HG02642 (cell line): ENCODE measurements around the gene RNASE4.
"Not testable (repeated sequence)": the region's sequence is repeated elsewhere in the genome, so short reads cannot be mapped to it uniquely, and the experiment has no call there.

Experiments used
- ATAC-seq: cut with Tn5 transposase; IDR thresholded peaks from one replicate; pipeline ENCODE4 v1.9.1; 2021; ENCODE audit warnings: mild to moderate bottlenecking; ENCODE audit not compliant: unreplicated experiment, poor library complexity

Gene RNASE4

DNA sequence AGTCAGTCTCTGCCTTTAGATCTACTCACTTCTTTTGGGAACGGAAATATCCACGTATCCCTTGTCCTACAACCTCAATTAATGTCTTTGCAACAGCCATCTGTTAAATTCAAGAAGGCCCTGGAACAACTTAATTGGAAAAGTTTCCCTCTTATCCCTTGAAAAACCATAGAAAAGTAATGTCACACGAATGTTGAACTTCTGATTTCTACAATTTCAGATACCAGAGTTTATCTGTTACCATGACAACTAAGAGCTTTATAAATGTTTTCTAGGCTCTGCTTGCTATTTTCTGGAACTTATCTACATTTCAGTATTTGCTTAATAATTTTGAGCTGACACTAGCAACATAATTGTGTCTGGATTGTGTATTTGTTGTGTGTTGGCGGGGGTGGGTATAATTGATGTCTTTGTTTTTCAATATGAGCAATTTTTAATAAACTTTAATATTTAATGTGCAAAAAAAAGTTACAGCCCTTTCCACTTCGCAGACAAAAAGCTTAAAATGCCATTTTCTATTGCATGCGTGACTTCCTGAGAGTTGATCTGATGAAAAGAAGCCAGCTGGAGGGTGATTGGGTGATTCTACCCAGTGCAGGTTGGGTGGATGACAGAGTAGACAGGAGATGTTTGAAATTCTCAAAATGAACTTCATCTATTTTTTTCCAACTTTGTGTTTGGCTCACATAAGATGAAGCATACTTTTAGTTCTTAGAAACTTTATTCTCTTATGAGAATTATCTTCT, 49.5 kb downstream of the RNASE4 start:
- ATAC-seq = no peak

GRCh38 chr14:20734430-20734806, 50.1 kb downstream of the RNASE4 start:
- ATAC-seq = no peak

- ATAC-seq = not testable (repeated sequence)
These were observed 53.9 kb downstream of the RNASE4 start for GRCh38 chr14:20738292-20738691.

- no peak for ATAC-seq
These were observed 57.8 kb downstream of the RNASE4 start for GRCh38 chr14:20742132-20742531.

GRCh38 chr14:20743556-20743955, 59.2 kb downstream of the RNASE4 start:
- ATAC-seq = no peak

DNA sequence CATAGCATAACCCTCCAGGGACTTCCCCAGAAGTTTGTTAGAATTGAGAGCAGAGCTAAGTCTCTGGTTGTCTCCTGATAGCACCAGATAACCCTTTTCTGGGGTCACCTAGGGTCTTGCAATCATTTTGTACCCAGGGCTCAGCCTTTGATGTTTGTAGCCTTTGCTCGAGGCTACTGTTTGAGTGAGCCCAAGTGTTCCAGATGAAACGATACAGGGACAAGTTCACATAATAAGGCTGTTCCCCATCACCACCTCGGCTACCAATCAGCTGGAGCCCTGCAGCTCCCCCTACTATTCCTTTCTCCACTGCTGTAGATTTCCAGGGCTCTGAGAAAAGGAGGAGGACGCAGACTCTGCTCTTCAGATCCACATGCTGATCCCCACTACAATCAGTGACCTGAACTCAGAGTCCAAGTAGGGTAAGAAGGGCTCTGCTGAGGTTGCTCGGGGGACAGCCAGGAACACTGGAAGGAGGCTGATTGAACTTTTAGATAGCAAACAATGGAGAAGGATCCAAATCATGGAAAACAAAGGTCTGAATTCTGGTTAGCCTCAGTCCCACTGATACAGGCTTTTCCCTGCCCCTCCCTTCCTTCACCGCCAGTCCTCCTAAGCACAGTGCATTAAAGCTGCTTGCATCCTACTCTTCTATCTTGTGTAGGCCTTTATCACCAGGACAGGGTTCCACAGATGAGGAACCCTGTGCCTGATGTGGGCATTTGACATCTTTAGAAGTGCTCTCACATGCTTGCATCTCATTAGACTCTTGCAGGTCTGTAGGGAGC, 61.4 kb downstream of the RNASE4 start, which contains the start of gene EDDM3A:
TSS of gene EDDM3A (plus strand) at position 317 of the 788 bp plus-strand sequence. CDS start 1,694 bp downstream, outside the sequence.
- no peak for ATAC-seq

DNA sequence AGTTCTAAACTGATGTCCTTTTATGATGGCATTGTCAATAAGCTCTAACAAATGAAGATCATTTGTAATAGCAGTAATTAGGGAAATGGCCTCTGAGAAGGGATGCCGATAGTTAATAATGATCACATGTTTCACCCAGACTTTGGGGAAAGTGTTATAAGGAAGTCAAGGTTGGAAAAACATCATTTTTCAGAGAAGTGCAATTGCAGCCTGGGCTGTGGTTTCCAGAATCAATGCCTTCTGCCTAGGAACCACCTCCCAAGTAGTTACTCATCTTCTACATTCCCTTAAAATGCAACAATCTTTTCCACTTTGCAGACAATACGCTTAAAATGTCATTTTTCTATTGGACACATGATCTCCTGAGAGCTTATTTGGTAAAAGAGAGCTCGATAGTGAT, 62.2 kb downstream of the RNASE4 start:
- no peak for ATAC-seq

- no peak for ATAC-seq
These were observed 64.1 kb downstream of the RNASE4 start for GRCh38 chr14:20748439-20748838.

- ATAC-seq = no peak
These were observed 65.8 kb downstream of the RNASE4 start for GRCh38 chr14:20750194-20750593.
